Testis (tissue), 3 donors: ENCODE data around the gene EIPR1. TPM values are rescaled to one million over a fixed set of nuclear protein-coding genes. Genes with fewer than 3 reads are reported as not detected.

ENCODE experiments used
- DNase-seq: peaks from one replicate; pipeline ENCODE4 v3.0.0-alpha.2; 2019
- H3K27ac ChIP-seq, 2 donors: fragments of 200-600 bp; sonication (generic); one replicate each; pipeline ENCODE4 v1.5.1; 2019
- H3K27me3 ChIP-seq: fragments of 200-600 bp; sonication (generic); one replicate; pipeline ENCODE4 v1.5.1; 2019
- H3K36me3 ChIP-seq: fragments of 200-600 bp; sonication (generic); one replicate; pipeline ENCODE4 v1.5.1; 2017; ENCODE audit warnings: low read depth; ENCODE audit errors: missing control alignments
- H3K4me1 ChIP-seq: fragments of 200-600 bp; sonication (generic); one replicate; pipeline ENCODE4 v1.5.1; 2019
- H3K4me3 ChIP-seq, 2 donors: fragments of 200-600 bp; sonication (generic); one replicate each; pipeline ENCODE4 v1.5.1; 2017 to 2019
- H3K9me3 ChIP-seq: fragments of 200-600 bp; sonication (generic); one replicate; pipeline ENCODE4 v1.5.1; 2017
- CTCF ChIP-seq, 3 experiments: fragments of 450-650 bp in 2 of 3; fragments of 200-600 bp in 1 of 3; sonication (generic) in 1 of 3; IDR thresholded peaks; one replicate each; pipeline ENCODE4 v1.5.1; 2016 to 2019; ENCODE audit warnings: antibody characterized with exemption in 3 of 3, mild to moderate bottlenecking in 2 of 3, moderate library complexity in 1 of 3
- POLR2A ChIP-seq: fragments of 450-650 bp; IDR thresholded peaks from one replicate; pipeline ENCODE4 v1.6.1; 2017; ENCODE audit warnings: antibody characterized with exemption, mild to moderate bottlenecking, moderate library complexity
- WGBS, 2 donors: methylation state at CpG; one replicate each; pipeline ENCODE4 v1.1.5; 2018; 5-methylcytosine and 5-hydroxymethylcytosine counted together
- intact Hi-C: fragments of 100-400 bp; cut with DNase I; formaldehyde crosslinking; loops from one replicate; pipeline ENCODE4 v1.15.1; 2023; ENCODE audit warnings: low total_unique reads
- polyA plus RNA-seq: library from polyadenylated mRNA; stranded (reverse); fragments of 350-450 nt; fragmentation: Illumina TruSeq; extraction: RNeasy Lipid Tissue Mini Kit (QIAGEN cat#74804); gene quantifications from one replicate; pipeline ENCODE4 v1.2.3, GENCODE V29; 2014; ENCODE audit warnings: low read depth, low replicate concordance; ENCODE audit not compliant: insufficient read depth
- total RNA-seq, 2 donors: library from RNA; depleted of rRNA; stranded (reverse); fragments of >200 nt; gene quantifications; one replicate each; pipeline ENCODE4 v1.2.3, GENCODE V29; 2016

The EIPR1 gene
- total and polyA plus RNA-seq, 3 donors from 2014 or later = 31.5 to 40.2 (median 32.1) TPM

- no peaks in the 10 kb centered on the region for H3K27me3 ChIP-seq
- H3K4me1 ChIP-seq = no peaks in the 10 kb centered on the region
- DNase-seq = no peak
- H3K36me3 ChIP-seq = no peaks in the 10 kb centered on the region
- intact Hi-C loops = no loop called here
- WGBS, 2 donors = 89 to 95% methylated on average over 4 of the region's 4 CpGs
- H3K27ac ChIP-seq = no peak overlapping the region
- no peak overlapping the region for H3K4me3 ChIP-seq
- H3K9me3 ChIP-seq = no peaks in the 10 kb centered on the region
- TF ChIP-seq POLR2A = no peak
- no peak for TF ChIP-seq CTCF (IDR thresholded peaks at IDR 0.05)
Observed at GRCh38 chr2:3296182-3296972, 81.2 kb downstream of the EIPR1 start.

DNA sequence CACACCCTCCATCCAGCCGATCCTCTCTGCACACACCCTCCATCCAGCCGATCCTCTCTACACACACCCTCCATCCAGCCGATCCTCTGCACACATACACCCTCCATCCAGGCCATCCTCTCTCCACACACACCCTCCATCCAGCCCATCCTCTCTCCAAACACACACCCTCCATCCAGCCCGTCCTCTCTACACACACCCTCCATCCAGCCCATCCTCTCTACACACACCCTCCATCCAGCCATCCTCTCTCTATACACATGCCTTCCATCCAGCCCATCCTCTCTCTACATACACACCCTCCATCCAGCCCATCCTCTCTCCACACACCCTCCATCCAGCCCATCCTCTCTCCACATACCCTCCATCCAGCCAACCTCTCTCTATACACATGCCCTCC lies 83.1 kb downstream of the EIPR1 start:
- TF ChIP-seq POLR2A = no peak
- TF ChIP-seq CTCF (IDR thresholded peaks at IDR 0.05) = no peak
- Histone ChIP-seq H3K4me1 (no peaks in the 10 kb centered on the region), H3K27me3 (no peaks in the 10 kb centered on the region), H3K36me3 (no peaks in the 10 kb centered on the region), H3K9me3 (no peaks in the 10 kb centered on the region), H3K27ac (no peak overlapping the region), H3K4me3 (no peak overlapping the region)
- no peak for DNase-seq
- WGBS, 2 donors = 58 to 78% methylated on average over 4 of the region's 4 CpGs
- intact Hi-C loops = no loop called here

- Histone ChIP-seq H3K27ac (no peak overlapping the region), H3K4me1 (no peaks in the 10 kb centered on the region), H3K4me3 (no peak overlapping the region), H3K27me3 (no peaks in the 10 kb centered on the region), H3K9me3 (no peaks in the 10 kb centered on the region), H3K36me3 (no peaks in the 10 kb centered on the region)
- intact Hi-C loops = no loop called here
- 41 to 48% methylated on average over 3 of the region's 3 CpGs for WGBS, 2 donors
- DNase-seq = no peak
- TF ChIP-seq POLR2A (no peak), CTCF (IDR thresholded peaks at IDR 0.05) (no peak)
Observed at GRCh38 chr2:3294069-3294468, 83.5 kb downstream of the EIPR1 start.

DNA sequence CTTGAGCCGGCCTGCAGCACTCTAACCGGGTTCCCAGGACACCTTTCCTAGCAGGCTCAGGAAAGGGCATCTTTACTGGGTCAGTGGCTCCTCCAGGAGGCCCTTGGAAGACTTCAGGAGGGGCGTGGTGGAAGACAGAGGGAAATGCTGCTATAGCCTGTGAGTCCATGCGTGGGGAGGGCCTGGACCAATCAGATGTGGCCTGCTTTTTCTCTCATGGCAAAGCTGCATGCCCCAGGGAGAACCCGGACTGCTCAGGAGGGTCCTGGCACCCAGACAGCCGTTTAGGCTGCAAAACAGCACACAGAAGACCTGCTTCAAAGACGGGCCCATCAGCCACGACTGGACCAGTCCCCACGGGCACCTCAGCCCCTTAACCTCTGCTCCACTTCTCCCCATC lies 84.4 kb downstream of the EIPR1 start:
- TF ChIP-seq CTCF (IDR thresholded peaks at IDR 0.05) (no peak), POLR2A (no peak)
- intact Hi-C loops = no loop called here
- WGBS, 2 donors = 84 to 93% methylated on average over 9 of the region's 9 CpGs

GRCh38 chr2:3292416-3292815 lies 85.2 kb downstream of the EIPR1 start:
- intact Hi-C loops = no loop called here
- Histone ChIP-seq H3K4me3 (no peak overlapping the region), H3K27me3 (no peaks in the 10 kb centered on the region), H3K9me3 (no peaks in the 10 kb centered on the region), H3K27ac (no peak overlapping the region), H3K4me1 (no peaks in the 10 kb centered on the region), H3K36me3 (no peaks in the 10 kb centered on the region)
- 99 to 100% methylated on average over 10 of the region's 10 CpGs for whole genome bisulfite sequencing, 2 donors
- no peak for TF ChIP-seq CTCF (IDR thresholded peaks at IDR 0.05)
- no peak for TF ChIP-seq POLR2A
- no peak for DNase-seq

More for the DNA sequence above, 84.4 kb downstream of the EIPR1 start:
- Histone ChIP-seq H3K27me3 (no peaks in the 10 kb centered on the region), H3K4me3 (no peak overlapping the region), H3K9me3 (no peaks in the 10 kb centered on the region), H3K27ac (no peak overlapping the region), H3K4me1 (no peaks in the 10 kb centered on the region), H3K36me3 (no peaks in the 10 kb centered on the region)
- DNase-seq = no peak
